ENCODE measurements around the gene ZMAT1. TPM values are rescaled to one million over a fixed set of nuclear protein-coding genes. Genes with fewer than 3 reads are reported as not detected.
"Not testable (repeated sequence)": the region's sequence is repeated elsewhere in the genome, so short reads cannot be mapped to it uniquely, and the experiment has no call there.

Gene ZMAT1
- 1 to 10 TPM; 3.7 to 6.3 (median 3.8) TPM for polyA plus RNA-seq

DNA sequence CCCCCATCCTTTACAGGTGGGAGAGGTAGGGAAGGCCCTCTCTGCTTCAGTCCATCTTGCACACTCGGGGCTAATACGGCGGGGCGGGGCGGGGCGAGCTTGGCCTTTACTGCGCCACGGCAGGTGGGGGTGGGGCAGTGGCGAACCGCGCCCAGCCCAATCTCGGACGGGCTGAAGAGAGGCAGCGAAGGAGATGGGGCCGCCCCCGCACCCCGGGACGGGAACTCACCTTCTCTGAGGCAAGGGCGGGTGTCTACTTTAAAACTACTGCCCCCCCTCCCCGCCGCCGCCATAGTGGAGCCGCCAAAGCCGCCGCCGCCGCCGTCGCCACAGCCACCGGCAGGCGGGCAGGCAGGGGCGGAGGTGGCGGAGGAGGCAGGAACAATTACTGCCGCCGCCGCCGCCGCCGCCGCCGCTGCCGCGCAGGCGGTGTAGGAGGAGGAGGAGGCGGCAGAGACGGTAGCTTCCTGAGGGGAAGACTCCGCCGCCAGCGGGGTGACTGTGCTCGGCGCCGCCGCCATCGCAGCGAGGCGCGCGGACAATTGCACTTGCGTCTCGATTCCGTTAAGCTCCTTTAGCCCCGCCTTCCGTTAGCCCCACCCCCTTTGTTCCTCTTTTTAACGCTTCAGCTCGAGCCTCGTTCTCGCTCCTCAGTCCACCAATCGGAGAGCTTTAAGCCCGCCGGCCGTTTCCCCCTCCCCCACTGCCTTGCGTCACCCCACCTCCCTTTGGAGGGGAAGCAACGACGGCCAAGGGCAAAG, at the start of gene ZMAT1:
ZMAT1 (minus strand) TSS at position 540 of the 761 bp plus-strand sequence; CDS start at position 521, 19 bp downstream.
- WGBS, 3 donors = 1 to 32% (median 1%) methylated on average over 20 to 72 of the region's 74 CpGs
- no peak within 1 kb of the TSS for H3K27ac ChIP-seq (ENCODE audit: low read depth, low read length)

DNA sequence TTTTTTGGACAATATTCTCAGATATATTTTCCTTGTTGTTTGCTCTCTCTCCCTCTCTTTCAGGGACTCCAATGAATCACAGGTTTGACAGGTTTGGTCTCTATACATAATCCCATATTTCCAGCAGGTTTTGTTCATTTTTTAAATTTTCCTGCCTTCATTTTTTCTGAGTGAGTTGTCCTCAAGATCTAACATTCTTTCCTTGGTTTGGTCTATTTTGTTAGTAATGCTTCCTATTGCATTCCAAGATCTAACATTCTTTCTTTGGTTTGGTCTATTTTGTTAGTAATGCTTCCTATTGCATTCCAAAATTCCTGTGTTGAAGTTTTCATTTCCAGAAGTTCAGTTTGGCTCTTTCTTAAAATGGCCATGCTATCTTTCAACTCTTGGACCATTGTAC, 45.3 kb upstream of the ZMAT1 start:
- H3K27ac ChIP-seq (ENCODE audit: low read depth, low read length) = no peak overlapping the region

DNA sequence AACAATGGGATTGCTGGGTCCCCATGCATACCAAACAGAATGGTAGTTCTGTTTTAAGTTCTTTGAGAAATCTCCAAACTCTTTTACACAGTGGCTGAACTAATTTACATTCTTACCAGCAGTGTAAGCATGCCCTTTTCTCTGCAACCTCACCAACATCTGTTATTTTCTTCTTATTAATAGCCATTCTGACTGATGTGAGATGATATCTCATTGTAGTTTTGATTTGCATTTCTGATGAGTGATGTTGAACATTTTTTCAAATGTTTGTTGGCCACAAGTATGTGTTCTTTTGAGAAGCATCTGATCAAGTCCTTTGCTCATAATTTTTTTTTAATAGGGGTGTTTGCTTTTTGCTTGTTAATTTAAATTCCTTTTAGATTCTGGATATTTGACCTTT, 41.2 kb upstream of the ZMAT1 start:
- no peak overlapping the region for H3K27ac ChIP-seq (ENCODE audit: low read depth, low read length)

DNA sequence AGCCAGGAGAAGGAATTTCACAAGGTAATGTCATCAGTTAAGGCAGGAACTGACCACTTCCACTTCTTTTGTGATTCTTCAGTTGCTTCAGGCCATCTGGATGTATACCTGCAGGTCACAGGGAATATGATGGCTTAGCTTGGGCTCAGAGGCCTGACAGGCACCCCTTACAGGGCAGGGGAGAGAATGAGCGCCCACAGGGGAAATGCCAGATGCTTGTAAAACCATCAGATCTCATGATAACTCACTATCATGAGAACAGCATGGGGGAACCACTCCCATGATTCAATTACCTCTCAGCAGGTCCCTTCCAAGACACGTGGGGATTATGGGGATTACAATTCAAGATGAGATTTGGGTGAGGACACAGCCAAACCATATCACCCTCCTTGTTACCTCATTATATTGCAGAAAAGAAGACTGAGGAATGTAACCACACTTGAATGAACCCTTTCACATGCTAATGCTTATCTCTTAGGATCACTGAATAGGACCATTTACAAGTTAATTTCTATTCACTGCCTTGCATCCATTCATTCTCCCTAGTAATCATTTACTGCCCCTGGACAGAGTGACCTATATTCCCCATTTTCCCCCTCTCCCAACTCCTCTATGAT, 33.2 kb upstream of the ZMAT1 start:
- H3K27ac ChIP-seq (ENCODE audit: low read depth, low read length) = not testable (repeated sequence)
- WGBS, 3 donors = 39 to 78% (median 39%) methylated on average over 2 of the region's 2 CpGs

DNA sequence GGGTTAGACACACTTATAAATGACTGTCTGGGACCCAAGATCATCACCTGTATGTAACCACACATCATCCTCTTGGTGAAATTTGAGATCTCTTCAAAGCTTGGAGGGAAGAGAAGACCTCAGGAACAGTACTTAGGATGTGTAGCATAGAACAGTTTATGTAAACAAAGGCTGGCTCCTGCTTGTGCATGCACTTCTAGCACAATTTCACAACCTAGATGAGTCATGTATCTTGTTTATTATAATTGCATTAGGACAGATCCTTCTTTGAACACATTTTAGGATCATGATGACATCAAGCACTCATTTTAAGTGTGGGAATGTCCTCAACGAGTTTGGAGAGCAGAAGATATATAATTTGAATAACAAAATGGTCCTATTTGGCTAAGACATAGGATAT, 26.3 kb upstream of the ZMAT1 start:
- 21 to 30% (median 28%) methylated on average over 1 of the region's 1 CpG for WGBS, 3 donors
- no peak overlapping the region for H3K27ac ChIP-seq (ENCODE audit: low read depth, low read length)

DNA sequence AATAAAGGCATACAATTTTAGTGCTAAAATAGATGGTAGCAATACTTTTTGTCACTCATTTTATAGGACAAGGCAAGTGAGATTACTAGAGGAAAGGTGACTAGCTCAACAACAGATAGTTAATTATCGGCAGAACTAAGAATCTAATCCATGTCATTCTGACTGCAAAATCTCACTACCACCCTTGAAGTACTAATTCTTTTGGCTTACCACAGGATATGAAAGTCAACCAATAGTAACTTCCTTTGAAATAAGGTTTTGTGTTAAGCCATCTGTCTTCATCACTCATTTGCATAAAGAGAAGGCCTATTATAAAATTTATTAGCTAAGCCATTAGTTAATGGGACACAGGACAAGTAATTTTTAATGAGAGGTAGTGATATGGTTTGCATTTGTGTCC, 25.3 kb upstream of the ZMAT1 start:
- WGBS, 3 donors = 88 to 94% (median 91%) methylated on average over 1 of the region's 1 CpG
- no peak overlapping the region for H3K27ac ChIP-seq (ENCODE audit: low read depth, low read length)

DNA sequence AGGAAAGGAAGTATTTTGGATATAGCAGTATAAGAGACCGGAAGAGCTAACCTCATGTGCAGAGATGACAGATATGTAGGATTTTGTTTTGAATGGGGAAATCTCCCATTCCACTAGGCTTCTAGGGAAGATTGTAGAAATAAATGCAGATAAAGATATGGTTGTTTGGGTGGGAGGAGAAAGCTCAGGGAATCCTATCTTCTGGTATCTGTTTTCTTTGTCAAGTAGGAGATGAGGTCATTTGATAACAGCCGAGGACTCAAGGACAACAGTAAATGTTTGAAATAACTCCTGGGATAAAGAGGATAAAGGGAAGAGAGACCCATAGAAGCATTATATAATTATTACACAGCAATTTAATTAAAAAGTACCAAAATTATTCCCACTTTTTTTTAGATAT, 24.7 kb upstream of the ZMAT1 start:
- 40 to 69% (median 67%) methylated on average over 2 of the region's 2 CpGs for WGBS, 3 donors
- no peak overlapping the region for H3K27ac ChIP-seq (ENCODE audit: low read depth, low read length)

DNA sequence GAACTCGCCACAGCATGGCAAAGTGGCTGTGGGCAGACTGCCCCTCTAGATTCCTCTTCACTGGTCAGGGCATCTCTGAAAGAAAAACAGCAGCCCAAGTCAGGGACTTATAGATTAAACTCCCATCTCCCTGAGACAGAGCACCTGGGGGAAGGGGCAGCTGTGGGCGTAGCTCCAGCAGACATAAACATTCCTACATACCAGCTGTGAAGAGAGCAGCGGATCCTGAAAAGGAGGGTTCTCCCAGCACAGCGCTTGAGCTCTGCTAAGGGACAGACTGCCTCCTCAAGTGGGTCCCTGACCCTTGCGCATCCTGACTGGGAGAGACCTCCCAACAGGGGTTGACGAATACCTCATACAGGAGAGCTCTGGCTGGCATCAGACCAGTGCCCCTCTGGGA, 18.8 kb upstream of the ZMAT1 start:
- H3K27ac ChIP-seq (ENCODE audit: low read depth, low read length) = no peak overlapping the region
- WGBS, 3 donors = 67 to 82% (median 73%) methylated on average over 5 to 6 of the region's 6 CpGs

DNA sequence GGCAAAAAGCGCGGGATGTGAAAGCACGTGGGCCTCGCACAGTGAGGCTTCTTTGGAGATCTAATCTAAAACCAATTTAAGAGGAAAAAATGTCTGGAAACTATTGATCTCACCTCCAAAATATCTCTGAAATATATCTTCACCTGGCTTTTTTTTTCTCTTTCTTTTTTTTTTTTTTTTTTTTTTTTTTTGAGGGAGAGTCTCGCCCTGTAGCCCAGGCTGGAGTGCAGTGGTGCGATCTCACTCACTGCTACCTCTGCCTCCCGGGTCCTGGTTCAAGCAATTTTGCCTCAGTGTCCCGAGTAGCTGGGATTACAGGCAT, 383 bp upstream of the ZMAT1 start:
- H3K27ac ChIP-seq (ENCODE audit: low read depth, low read length) = no peak overlapping the region
- WGBS, 3 donors = 39 to 63% (median 45%) methylated on average over 7 to 8 of the region's 8 CpGs

DNA sequence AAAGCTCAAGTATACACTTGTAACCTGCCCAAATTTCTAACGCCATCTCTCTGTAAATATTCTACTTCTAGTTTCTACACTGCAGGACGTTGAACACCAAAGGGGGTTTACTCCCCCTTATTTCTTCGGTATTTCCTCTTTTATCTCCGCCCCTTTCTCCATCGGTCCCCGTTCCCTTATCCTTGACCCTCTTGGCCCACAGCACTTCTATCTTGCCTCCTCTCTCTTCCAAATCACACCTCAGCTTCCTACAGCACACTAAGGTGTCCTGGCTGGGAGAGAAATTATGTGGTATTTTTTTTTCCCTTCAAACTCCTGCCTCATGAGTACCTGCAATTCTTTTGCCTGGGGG, 715 bp downstream of the ZMAT1 start:
- H3K27ac ChIP-seq (ENCODE audit: low read depth, low read length) = no peak overlapping the region
- WGBS, 3 donors = 2 to 43% (median 5%) methylated on average over 6 of the region's 6 CpGs

DNA sequence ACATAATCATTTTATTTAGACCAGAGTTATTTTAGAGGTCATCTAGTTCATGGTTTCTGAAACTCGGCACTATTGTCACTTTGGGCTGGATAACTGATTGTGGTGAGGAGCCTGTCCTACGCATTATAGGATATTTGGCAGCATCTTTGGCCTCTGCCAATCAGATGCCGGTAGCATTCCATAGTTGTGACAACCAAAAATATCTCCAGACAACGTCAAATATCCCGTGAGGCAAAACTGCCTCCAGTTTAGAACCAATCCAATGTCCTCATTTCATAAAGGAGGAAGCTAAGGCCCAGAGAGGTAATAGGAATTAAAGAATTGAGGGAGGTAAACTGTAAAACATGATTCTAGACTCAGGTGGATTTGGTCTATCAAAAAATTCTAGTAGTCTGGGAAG, 6.1 kb downstream of the ZMAT1 start:
- WGBS, 3 donors = 68 to 89% (median 86%) methylated on average over 5 of the region's 5 CpGs
- H3K27ac ChIP-seq (ENCODE audit: low read depth, low read length) = no peak overlapping the region

DNA sequence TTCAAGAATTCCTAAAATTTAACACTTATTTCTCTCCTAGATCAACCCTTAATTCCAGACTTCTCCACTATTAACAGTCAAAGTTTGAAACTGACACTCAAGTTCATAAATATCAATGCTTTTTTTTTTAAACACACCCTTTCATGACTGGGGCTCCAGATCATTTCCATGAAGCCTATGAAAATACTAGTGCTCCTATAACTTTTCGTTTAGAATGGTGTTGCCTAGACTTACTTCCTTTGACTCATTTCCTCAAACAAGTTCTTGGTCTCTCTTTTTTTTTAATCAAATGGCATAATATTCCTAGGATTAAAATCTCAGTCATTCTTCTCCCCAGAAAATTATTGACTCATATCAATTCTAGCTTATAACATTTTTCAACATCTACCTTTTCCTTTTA, 13.1 kb downstream of the ZMAT1 start:
- H3K27ac ChIP-seq (ENCODE audit: low read depth, low read length) = no peak overlapping the region
- WGBS, 3 donors = 28 to 75% (median 41%) methylated on average over 1 of the region's 1 CpG

DNA sequence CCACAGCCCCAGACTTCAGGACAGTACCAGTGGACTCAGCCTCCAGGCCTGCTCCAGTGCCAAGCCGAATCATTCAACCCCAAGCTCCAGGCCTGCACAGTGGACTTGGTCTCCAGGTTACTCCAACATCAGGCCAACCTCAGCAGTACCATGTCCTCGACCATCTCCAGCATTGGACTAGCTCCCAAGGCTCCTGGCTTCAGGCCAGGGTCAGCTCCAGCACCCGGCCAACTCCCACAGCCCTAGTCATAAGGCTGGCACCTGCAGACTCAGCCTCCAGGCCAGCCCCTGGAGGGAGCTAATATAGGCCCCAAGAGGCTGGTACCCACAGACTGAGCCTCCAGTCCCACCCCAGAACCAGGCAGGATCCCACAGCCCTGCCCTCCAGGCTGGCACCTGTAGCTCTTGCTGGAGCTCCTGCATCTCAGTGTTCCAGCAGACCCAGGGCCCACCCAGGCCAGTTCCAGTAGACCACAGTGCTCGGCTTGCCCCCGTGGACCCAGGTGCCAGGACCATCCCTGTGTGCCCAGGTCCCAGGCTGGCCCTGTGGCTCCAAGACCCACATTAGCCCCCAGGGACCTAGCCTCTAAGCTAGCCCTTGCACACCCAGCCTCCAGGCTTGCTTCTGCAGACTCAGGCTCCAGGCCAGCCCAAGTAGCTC, 25.6 kb downstream of the ZMAT1 start:
- WGBS, 3 donors = 67 to 87% (median 78%) methylated on average over 5 of the region's 5 CpGs
- no peak overlapping the region for H3K27ac ChIP-seq (ENCODE audit: low read depth, low read length)

DNA sequence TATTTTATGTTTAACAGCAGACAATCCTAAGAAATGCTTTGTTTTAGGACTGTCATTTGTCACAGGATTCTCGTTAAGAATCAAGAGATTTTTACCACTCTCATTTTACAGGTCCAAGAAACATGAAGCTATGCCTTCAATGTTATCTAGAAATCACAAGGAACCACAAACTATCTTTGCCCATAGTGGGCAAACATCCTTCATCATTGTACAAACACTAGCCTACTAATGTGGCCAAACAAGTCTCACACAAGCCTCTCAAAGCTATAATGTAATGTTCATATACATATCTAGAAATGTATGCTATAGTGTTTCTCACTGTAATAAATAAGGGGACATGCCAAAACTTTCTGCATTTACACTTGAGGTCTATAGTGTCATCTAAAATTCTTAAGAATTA, 26.8 kb downstream of the ZMAT1 start:
- H3K27ac ChIP-seq (ENCODE audit: low read depth, low read length) = no peak overlapping the region
- WGBS, 3 donors = 85 to 94% (median 94%) methylated on average over 1 of the region's 1 CpG

Other genes with a start within 250 kb of the ZMAT1 start
- gene TCEAL2, start 193.7 kb upstream of the ZMAT1 start, polyA plus RNA-seq = 1 to 10 TPM; 1.6 to 1.7 (median 1.7) TPM
- under 1 TPM in 2 of 3 donors, not detected in 1; 0.10 to 0.16 TPM for gene TCEAL6, start 210.5 kb upstream of the ZMAT1 start, polyA plus RNA-seq
- 10 to 100 TPM in 1 of 3 donors, 1 to 10 TPM in 1, under 1 TPM in 1; 0.90 to 17.1 (median 2.3) TPM for gene BEX5, start 223.9 kb upstream of the ZMAT1 start, polyA plus RNA-seq

Measured in adipose tissue (tissue), 3 donors.